Stimulated activated CD8-positive, alpha-beta memory T cell treated with anti-CD3 and anti-CD28 coated beads, Interleukin-4, amount 100 ng/mL, for 24 hours (primary cell): ENCODE results near the gene ING2.
A peak's percentile ranks its signal among the peaks of the same experiment; 100 is the strongest.

Source experiments
- DNase-seq: peaks from one replicate; pipeline ENCODE4 v3.0.0-alpha.2; 2020; ENCODE audit warnings: low read depth

Gene ING2

DNA sequence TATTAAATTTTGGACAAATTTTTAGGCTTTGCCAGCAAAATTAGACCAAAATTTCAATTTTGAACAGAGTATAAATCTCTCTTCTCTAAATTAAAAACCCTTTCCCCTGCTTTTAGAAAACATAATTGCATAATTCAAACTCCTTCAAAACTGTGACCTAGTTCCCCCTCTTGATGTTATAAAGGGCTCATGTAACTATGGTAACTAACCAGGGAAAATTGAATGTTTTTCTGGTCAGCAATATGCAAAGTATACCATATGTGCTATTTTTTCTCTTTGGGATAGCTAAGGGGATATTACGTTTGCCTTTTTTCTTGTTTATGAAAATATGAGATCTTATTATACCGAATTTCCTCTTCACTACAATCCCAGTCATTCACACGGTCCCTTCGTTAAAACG, 5.1 kb upstream of the ING2 start:
- DNase-seq: no peak

DNA sequence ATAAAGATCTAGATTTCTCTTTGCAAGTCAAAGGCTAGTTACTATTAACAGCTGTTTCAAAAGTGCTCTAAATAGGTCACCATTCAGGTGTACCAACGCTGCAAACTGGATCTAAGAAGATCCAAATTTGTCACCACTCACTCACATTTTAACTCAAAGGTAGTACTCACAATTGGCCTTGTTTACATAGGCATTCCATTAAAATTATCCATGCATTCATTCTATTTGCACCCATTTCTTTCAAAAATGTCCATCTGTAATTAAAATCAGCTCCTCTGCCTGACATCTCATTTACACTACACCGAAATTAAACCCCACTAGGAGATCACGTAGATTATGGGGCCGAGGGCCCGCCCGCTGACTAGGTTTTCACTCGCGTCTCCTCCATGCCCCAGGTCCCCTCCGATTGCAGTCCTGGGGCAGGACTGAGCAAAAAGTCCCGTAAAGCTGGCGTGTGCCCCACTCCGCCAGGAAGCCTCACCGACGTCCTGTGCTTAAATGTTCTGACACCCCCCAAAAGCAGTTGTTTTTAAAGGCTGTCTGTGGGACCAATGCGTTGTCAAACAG, 1.3 kb upstream of the ING2 start:
- DNase-seq: no peak

- DNase-seq: peak; percentile 100
Measured at GRCh38 chr4:183504064-183504929, 561 bp upstream of the ING2 start.

- DNase-seq: peak; percentile 81
Measured at GRCh38 chr4:183505611-183506388, 942 bp downstream of the ING2 start.

DNA sequence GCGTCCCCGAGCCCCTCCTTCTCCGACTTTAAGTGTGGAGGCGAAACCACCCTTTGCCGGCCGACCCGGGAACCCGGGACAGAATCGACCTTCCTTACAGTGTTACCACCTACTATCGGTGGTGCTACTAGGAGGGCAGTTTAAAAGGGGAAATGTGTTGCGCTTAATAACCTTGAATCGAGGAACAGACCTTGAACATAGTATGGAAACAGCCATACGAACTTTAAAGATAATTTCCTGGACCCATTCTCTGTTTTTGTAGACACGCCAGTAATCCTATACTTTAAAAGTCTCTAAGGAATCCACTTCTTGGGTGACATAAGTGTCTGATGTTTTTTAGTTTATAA, 1.5 kb downstream of the ING2 start:
- DNase-seq: no peak

- DNase-seq: no peak
Measured at GRCh38 chr4:183507925-183508696, 3.3 kb downstream of the ING2 start.

GRCh38 chr4:183508697-183509335, 4.0 kb downstream of the ING2 start:
- DNase-seq: no peak

- DNase-seq: no peak
Measured at GRCh38 chr4:183515411-183515810, 10.6 kb downstream of the ING2 start.

- DNase-seq: no peak
Measured at GRCh38 chr4:183517194-183517593, 12.3 kb downstream of the ING2 start.

- DNase-seq: no peak
Measured at GRCh38 chr4:183517781-183518180, 12.9 kb downstream of the ING2 start.

DNA sequence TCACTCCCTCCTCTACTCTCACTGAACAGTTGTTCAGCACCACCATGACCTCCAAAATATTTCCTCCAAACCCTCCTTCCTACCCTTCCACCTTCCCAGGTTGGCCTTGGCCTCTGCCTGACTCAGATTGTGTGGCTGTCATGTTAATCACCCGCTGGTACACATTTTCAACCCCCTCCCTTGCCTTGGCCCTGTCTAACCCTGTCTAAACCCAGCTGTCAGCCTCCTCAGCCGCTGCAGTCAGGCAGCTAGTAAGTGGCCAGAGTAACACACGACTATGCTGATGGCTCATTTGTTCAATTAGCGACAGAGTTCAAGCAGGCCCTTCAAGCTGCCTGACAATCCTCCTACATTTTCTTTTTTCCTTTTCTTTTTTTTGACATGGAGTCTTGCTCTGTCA, 18.0 kb downstream of the ING2 start:
- DNase-seq: no peak

DNA sequence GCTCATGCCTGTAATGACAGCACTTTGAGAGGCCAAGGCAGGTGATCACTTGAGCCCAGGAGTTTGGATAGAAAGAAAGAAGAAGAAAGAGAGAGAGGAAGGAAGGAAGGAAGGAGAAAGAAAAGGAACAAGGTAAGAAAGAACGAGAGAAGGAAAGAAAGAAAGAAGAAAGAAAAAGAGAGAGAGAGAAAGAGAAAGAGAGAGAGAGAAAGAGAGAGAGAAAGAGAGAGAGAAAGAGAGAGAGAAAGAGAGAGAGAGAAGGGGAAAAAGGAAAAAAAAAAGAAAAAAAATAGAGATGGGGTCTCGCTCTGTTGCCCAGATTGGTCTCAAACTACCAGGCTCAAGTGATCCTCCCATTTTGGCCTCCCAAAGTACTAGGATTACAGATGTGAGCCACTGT, 22.5 kb downstream of the ING2 start:
- no peak for DNase-seq

GRCh38 chr4:183532821-183533220, 28.0 kb downstream of the ING2 start:
- no peak for DNase-seq

DNA sequence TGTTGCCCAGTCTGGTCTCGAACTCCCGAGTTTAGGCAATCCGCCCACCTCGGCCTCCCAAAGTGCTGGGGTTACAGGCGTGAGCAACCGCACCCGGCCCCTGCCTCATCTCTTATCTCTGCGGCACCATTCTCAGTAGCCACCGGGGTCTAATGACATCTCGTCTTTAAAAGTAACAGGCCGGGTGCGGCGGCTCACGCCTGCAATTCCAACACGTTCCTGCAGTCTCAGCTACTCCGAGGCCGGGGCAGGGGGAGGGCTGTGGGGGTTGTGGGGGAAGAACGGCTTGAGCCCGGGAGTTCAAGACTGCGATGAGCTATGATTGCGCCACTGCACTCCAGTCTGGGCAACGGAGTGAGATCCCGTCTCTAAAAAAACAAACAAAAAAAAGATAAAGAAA, 28.8 kb downstream of the ING2 start:
- no peak for DNase-seq

GRCh38 chr4:183540410-183541009, 35.7 kb downstream of the ING2 start:
- no peak for DNase-seq

GRCh38 chr4:183541010-183541751, 36.3 kb downstream of the ING2 start:
- no peak for DNase-seq

DNA sequence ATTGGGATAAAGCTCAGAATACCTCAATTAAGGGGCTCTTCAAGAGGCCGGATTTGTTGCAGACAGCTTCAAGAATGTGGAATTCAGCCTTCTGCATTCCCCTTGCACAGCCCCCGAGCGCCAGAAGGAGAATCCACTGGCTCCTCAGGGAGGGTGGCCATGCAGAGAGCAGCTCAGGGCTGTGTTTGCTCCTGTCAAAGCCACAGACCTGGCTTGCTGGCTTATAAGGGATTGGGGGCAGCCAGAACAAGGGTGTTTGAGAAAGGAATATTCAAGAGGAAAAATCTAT, 36.8 kb downstream of the ING2 start:
- DNase-seq: no peak

GRCh38 chr4:183543435-183543834, 38.6 kb downstream of the ING2 start:
- no peak for DNase-seq

DNA sequence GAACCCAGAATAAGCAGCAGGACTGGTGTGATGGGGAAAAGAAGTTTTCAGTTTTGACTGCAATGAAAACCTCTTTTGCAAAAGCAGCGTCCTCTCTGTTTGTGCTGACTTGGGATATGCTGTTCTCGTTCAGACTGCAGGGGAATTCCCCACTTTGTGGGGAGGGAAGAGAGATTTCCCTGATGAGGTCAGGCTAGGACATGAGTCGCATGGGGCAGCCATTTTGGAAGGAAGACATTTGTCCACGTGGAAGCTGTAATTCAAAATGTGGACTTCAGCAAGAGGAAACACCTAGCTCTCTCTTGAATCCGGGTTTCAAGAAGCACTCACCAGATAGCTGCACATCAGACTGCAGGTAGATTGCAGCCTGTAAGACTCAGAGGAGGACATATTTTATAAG, 39.3 kb downstream of the ING2 start:
- no peak for DNase-seq

DNA sequence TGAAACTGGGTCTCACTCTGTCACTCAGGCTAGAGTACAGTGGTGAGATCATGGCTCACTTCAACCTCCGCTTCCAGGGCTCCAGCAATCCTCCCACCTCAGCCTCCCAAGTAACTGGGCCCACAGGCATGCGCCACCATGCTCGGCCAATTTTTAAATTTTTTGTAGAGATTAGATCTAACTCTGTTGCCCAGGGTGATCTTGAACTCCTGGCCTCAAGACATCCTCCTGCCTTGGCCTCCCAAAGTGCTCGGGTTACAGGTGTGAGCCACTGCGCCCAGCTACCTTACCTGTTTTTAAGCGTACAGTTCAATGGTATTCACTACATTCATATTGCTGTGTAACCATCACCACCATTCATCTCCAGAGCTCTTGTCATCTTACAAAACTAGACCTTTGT, 41.5 kb downstream of the ING2 start:
- no peak for DNase-seq

- DNase-seq: no peak
Measured at GRCh38 chr4:183548306-183548705, 43.4 kb downstream of the ING2 start.
